Jurkat, Clone E6-1 (cell line): ENCODE measurements around the gene GGTLC1.

Experiments
- DNase-seq: peaks from one replicate; pipeline ENCODE4 v3.0.0-alpha.2; 2011; ENCODE audit warnings: low read depth, low spot score
- H3K4me3 ChIP-seq: 2 replicates; pipeline ENCODE4 v1.5.1; 2011; ENCODE audit warnings: mild to moderate bottlenecking, low read length, control low read depth, moderate library complexity

The GGTLC1 gene

GRCh38 chr20:23974966-23975365 is 13.6 kb downstream of the GGTLC1 start:
- no peak for DNase-seq
- H3K4me3 ChIP-seq = no peak overlapping the region

DNA sequence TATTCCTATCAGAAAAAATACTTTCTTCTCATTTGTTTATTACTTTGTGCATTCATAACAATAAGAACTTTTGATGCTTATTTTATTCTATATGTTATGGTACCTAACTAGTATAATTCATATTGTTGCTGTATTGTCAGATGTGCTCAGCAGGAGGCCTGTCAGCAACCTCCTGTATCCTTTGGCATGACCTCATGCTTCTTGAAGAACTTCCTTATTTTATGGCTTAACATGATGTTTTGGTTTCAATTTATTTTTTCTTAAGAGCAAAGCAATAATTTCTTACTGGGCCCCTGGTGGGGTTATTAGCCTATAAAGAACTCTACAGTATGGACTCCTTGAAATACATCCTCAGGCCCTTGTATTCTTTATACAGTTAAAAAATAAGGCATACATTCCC is 17.3 kb downstream of the GGTLC1 start:
- no peak overlapping the region for H3K4me3 ChIP-seq
- DNase-seq = no peak

DNA sequence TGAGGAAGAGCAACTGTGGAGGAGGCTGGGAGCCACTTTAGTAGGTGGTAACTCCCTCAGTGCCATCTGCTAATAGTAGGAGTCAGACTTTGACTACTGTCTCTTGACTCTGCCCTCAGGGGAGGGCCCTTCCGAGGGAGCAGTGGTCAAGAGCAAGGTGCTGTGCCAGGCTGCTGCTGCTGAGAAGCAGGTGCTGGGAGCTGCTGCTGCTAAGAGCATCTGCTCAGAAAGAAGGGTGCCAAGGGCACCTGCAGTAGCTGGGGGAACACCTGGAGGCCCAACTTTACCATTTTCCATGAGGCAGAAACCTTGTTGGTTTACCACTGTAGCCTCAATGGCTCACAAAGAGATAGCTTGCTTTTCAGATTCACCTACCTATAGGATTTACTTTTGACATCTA is 18.5 kb downstream of the GGTLC1 start:
- peak; percentile 36 for DNase-seq
- H3K4me3 ChIP-seq = no peak overlapping the region

DNA sequence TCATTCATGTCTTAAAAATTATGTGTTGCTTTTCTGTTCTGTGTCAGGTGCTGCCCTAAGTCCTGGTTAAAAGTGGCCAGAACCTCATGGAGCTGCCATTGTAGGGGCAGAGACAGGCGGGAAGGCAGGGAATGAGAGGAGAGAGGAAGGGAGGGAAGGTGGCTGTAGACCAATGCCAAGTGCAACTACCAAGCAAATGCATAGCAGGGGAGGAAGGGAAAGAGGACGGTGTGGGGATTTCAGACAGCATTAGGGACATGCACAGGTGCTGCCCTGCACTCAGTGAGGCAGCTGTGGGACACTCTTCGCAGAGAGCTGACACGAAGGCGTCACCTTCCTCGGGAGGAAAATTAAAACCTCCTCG is 21.0 kb downstream of the GGTLC1 start:
- no peak for DNase-seq
- H3K4me3 ChIP-seq = no peak overlapping the region

- no peak for DNase-seq
- no peak overlapping the region for H3K4me3 ChIP-seq
Measured at GRCh38 chr20:23966927-23967615, 21.5 kb downstream of the GGTLC1 start.

DNA sequence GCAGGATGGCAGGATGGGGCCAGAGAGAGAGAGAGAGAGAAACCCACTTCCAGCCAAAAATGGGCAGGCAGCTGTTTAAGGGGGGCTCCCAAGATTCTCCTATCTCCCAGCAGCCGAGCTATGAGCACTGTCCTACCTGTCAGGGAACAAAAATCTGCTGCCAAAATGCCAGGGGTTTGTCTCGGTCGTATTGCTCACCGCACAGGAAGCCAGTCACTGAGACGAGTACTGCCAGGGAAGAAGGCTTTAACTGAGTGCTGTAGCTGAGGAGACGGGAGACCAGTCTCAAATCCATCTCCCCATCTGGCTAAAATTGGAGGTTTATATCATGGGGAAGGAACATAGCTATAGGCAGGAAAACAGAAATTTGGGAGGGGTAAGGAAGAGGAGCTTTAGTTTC is 22.3 kb downstream of the GGTLC1 start:
- no peak overlapping the region for H3K4me3 ChIP-seq
- no peak for DNase-seq

- H3K4me3 ChIP-seq = no peak overlapping the region
- DNase-seq = no peak
Measured at GRCh38 chr20:23963941-23964340, 24.6 kb downstream of the GGTLC1 start.

DNA sequence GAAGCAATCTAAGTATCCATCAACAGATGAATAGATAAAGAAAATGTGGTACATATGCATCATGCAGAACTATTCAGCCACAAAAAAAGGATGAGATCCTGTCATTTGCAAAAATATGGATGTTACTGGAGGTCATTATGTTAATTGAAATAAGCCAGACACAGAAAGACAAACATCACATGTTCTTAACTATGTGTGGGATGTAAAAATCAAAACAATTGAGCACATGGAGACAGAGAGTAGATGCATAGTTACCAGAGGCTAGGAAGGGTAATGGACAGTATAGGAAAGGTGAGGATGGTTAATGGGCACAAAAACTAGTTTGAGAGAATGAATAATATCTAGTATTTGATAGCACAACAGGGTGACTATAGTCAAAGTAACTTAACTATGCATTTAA is 26.3 kb downstream of the GGTLC1 start:
- H3K4me3 ChIP-seq = no peak overlapping the region
- DNase-seq = no peak

DNA sequence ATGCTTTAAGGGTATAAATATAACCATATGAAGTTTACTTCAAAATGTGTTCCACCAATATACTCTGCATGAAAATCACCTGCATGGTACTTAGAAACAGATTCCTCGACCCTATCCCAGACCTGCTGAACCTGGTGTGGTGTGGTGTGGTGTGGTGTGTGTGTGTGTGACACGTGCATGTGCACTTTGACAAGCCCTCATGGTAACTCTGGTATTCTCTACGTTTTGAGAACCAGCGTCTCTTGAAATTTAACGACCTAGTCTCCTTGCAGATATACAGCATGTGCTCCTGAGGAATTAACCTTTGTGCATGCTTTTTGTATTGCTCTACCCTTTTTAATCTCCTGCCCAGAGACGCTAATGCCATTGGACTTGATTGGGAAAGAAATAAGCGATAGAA is 29.5 kb downstream of the GGTLC1 start:
- no peak for DNase-seq
- no peak overlapping the region for H3K4me3 ChIP-seq

- DNase-seq = peak; percentile 46
- no peak overlapping the region for H3K4me3 ChIP-seq
Measured at GRCh38 chr20:23955896-23956295, 32.7 kb downstream of the GGTLC1 start.

DNA sequence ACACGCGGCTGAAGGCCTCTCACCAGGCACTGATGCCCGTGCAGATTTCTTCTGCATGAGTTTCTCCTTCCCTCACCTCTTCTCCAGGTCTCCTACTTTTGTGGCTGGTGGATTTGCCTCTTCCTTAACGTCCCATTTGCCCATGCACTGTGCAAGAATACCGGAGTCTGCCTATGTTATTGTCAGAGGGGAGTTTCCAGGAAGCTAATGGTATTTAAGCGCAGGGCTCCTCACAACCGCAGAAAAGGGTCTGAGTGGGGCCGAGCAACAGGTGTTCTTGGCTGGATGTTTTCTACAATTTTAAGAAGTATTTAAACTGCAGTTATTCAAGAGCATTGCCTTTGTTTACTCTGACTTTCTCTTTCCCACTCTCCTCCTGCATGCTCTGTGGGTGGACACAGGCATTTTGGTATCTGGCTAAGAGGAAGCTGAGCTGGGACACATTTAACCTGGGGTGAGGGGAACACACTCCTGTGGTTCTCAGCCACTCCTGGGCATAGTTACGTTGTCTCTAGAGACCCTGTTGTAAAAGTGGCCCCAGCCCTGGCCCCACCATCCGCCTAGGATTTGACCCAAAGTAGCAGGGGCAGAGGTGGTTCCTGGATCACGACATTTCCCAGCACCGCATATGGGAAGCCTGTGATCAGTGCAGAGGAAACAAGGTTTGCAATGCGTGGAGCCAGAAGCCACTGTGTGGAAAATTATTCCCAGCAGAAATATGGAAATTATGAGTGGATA is 34.4 kb downstream of the GGTLC1 start:
- no peak for DNase-seq

GRCh38 chr20:23946206-23946605 is 42.4 kb downstream of the GGTLC1 start:
- no peak for DNase-seq
- H3K4me3 ChIP-seq = no peak overlapping the region

More for the DNA sequence above, 34.4 kb downstream of the GGTLC1 start:
- H3K4me3 ChIP-seq = no peak overlapping the region

DNA sequence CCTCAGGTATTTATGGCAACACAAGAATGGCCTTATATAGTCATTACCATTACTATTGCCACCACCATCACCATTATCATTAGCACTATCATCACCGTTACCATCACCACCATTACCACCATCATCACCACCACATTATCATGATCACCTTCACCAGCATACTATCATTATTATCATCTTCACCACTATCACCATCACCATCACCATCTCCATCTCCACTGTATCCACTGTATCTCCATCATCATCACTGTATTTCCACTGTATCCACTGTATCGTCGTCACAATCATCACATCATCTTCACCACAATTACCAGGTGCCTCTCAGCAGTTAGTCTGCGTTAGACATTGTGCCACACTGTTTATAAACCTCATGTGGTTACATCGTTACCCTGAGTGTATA is 45.3 kb downstream of the GGTLC1 start:
- DNase-seq = no peak
- H3K4me3 ChIP-seq = no peak overlapping the region

DNA sequence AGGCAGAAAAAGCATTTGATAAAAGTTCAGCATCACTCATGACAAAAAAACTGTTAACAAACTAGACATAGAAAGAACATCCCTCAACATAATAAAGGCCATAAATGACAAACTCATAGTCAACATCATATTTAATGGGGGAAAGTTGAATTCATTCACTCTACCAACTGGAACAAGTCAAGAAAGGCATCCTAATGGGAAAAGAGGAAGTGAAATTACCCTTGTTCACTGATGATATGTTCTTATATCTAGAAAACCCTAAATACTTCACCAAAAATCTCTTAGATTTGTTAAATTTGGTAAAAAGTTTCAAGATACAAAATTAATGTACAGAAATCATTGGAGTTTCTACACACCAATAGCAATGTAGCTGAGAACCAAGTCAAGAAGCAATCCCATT is 48.9 kb downstream of the GGTLC1 start:
- no peak overlapping the region for H3K4me3 ChIP-seq
- no peak for DNase-seq

DNA sequence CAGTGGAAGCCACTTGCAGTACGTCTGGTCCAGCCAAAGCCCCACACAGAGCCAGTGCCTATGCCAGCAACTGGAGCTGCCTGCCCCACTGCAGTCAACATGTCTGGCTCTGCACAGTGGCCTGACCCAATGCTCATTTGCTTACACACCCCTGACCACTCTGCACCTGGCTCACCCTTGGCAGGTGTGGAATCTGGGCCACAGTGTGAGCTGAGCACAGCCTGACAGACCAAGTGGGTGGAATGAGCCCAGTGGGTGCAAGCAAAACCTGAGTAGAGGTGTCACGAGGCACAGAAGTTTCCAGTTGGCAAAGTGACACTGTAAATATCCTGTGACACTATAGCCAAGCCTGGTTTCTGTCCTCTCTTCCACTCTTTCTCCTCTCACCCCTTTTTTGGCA is 49.5 kb downstream of the GGTLC1 start:
- no peak for DNase-seq
- no peak overlapping the region for H3K4me3 ChIP-seq

- no peak for DNase-seq
- no peak overlapping the region for H3K4me3 ChIP-seq
Measured at GRCh38 chr20:23938118-23938438, 50.5 kb downstream of the GGTLC1 start.

DNA sequence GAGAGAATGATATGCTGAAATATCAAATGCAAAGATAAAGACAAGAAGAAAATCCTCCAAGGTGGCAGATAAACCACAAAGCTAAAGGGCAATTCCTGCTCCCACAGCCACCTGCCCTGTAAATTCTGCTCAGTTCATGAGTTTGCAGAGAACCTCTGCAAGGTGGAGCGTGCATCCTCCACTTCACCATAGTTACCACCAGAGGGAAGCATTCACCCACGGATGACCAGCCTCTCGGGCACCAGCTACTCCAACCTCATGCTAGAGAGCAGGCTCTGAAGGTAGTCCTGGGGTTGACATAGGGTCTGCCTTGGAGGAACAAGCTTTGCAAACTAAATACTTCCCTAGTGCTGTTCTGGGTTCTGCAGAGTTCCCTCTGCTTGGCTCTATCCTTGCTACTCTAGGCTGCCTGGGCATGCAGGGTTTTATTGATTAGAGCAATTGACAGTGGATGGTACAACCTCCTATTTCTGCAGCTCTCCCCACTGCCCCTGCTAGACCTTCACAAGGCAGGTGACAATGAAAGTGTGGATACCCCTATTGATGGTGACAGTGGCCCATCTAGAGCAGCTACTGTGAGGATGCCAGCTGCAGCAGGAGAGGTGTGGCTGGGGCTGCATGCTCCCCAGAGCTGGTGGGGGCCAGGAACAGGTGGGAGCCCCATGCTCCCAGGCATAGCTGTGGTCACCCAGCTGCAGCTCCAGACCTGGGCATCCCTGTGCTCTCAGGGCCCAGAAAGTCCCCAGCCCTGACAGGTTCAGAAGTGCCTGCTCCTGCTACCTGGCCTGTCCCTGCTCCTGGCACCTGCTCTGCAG is 51.1 kb downstream of the GGTLC1 start:
- H3K4me3 ChIP-seq = no peak overlapping the region
- peak; percentile 73 for DNase-seq
